Glutamatergic neuron (in vitro differentiated cells): ENCODE measurements around the gene TH. TPM values are rescaled to one million over a fixed set of nuclear protein-coding genes. Genes with fewer than 3 reads are reported as not detected.
A peak's percentile ranks its signal among the peaks of the same experiment; 100 is the strongest.

ENCODE experiments used
- DNase-seq: peaks from one replicate; pipeline ENCODE4 v3.0.0; 2022
- H3K27ac Mint-ChIP-seq: one replicate; pipeline ENCODE4 v1.8.0; 2020; ENCODE audit warnings: mild to moderate bottlenecking, mixed read lengths, inconsistent platforms; ENCODE audit not compliant: unreplicated experiment
- H3K27me3 Mint-ChIP-seq: one replicate; pipeline ENCODE4 v1.8.0; 2020; ENCODE audit warnings: mild to moderate bottlenecking, moderate library complexity, mixed read lengths, inconsistent platforms; ENCODE audit not compliant: unreplicated experiment
- H3K36me3 Mint-ChIP-seq: one replicate; pipeline ENCODE4 v1.8.0; 2020; ENCODE audit warnings: mild to moderate bottlenecking, mixed read lengths, inconsistent platforms; ENCODE audit not compliant: unreplicated experiment
- H3K4me1 Mint-ChIP-seq: one replicate; pipeline ENCODE4 v1.8.0; 2020; ENCODE audit warnings: mild to moderate bottlenecking, low read depth, mixed read lengths, inconsistent platforms; ENCODE audit not compliant: unreplicated experiment
- H3K4me3 Mint-ChIP-seq: one replicate; pipeline ENCODE4 v1.8.0; 2020; ENCODE audit warnings: mild to moderate bottlenecking, mixed read lengths, inconsistent platforms; ENCODE audit not compliant: unreplicated experiment
- H3K9me3 Mint-ChIP-seq: one replicate; pipeline ENCODE4 v1.8.0; 2020; ENCODE audit warnings: mild to moderate bottlenecking, moderate library complexity, mixed read lengths, inconsistent platforms; ENCODE audit not compliant: unreplicated experiment
- total RNA-seq: library from RNA; stranded (reverse); fragmentation: NEBNext Ultra II Directional; extraction: Animal tissue kit (Norgen Biotek cat#: 25700); gene quantifications from one replicate; pipeline ENCODE4 v1.2.1, GENCODE V29; 2021; ENCODE audit not compliant: unreplicated experiment
- TF ChIP-seq, protein P1 (sequence below): fragments of 200-600 bp; sonication (generic); IDR thresholded peaks from one replicate; pipeline ENCODE4 v1.5.0; 2021; ENCODE audit not compliant: partially characterized antibody, unreplicated experiment

TH gene
- total RNA-seq, 1 donor from 2014 or later, result not detected

DNA sequence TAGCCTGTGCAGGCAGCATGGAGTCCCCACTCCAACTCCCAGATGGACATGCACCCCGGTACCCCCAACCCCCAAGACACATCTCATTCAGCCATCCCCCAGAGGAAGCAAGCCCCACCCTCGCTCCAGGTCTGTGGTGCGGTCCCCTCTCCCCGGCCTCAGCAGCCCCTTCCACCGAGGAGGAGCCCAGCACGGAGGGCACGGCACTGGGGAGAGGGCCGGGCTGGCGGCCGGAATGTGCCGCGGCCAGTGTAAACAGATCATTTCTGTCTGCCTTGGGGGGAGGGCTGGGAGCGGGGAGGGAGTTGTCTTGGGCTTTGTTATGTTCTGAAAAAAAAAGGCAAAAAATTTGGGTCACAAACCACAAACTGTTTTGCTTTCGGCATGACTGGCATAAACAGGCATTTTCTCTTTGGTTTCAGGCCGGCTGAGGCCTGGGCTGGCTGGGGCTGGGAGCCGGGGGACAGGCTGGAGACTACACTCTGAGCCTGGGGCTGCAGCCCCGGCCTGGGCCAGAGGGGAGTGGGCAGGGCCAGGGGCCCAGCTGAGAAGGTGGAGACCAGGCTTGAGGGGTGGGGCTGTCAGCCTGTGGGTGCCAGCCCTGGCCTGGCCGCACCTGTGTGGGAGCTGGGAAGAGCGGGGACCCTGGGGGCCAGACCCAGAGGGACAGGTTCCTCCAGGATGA is 49.3 kb downstream of the TH start:
- Mint-ChIP-seq H3K4me1 (no peaks in the 10 kb centered on the region), H3K36me3 (peaks cover 4% of the 10 kb centered on the region), H3K4me3 (no peak overlapping the region), H3K9me3 (peaks cover 6% of the 10 kb centered on the region), H3K27ac (no peak overlapping the region), H3K27me3 (peaks cover 7% of the 10 kb centered on the region)
- TF ChIP-seq, protein P1, sequence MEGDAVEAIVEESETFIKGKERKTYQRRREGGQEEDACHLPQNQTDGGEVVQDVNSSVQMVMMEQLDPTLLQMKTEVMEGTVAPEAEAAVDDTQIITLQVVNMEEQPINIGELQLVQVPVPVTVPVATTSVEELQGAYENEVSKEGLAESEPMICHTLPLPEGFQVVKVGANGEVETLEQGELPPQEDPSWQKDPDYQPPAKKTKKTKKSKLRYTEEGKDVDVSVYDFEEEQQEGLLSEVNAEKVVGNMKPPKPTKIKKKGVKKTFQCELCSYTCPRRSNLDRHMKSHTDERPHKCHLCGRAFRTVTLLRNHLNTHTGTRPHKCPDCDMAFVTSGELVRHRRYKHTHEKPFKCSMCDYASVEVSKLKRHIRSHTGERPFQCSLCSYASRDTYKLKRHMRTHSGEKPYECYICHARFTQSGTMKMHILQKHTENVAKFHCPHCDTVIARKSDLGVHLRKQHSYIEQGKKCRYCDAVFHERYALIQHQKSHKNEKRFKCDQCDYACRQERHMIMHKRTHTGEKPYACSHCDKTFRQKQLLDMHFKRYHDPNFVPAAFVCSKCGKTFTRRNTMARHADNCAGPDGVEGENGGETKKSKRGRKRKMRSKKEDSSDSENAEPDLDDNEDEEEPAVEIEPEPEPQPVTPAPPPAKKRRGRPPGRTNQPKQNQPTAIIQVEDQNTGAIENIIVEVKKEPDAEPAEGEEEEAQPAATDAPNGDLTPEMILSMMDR, result no peak
- DNase-seq, result no peak

DNA sequence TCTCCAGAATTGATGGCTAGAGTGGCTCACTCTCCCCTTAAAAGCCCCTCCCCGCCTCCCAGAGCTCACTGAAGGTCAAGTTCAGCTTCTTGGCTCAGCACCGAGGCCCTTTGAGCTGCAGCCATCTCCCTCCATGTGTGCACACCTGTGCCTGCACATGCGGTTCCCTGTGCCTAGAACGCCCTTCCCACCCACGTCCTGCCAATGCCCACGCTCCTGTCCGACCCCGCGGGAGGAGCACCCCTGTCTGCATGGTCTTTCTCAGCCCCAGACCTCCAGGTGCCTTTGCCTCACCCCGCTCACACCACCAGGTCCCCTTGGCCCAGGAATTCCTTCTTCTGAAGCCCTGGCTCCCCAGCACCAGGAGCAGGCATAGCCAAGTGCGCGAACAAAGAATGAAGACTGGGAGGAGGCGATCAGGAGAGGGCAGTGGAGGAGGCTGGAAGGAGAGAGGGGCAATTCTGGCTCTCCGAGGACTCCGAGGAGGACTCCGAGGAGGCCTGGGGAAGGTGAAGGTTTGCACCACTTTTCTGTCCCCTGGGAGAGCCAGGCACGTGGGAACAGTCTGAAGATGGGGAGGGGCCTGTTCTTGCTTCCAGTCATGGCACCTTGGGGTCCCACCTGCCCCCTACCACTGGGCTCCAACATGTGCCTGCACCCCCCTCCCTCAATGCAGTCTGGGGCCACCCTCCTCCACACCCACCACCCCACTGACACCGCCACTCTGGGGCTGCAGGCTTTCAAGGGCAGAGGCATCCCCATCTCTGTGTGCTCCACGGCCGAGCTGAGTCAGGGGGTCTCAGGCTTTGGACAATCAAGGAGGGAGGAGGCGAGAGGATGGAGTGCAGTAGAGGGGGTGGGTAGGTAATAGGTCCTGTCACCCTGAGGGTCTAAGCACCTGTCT is 50.1 kb downstream of the TH start:
- DNase-seq, result peak; percentile 15
- no peaks in the 10 kb centered on the region for H3K4me1 Mint-ChIP-seq
- peaks cover 7% of the 10 kb centered on the region for H3K27me3 Mint-ChIP-seq
- no peak overlapping the region for H3K4me3 Mint-ChIP-seq
- no peak overlapping the region for H3K27ac Mint-ChIP-seq
- H3K36me3 Mint-ChIP-seq, result peaks cover 9% of the 10 kb centered on the region
- peaks cover 10% of the 10 kb centered on the region for H3K9me3 Mint-ChIP-seq
- TF ChIP-seq, protein P1, result no peak

DNA sequence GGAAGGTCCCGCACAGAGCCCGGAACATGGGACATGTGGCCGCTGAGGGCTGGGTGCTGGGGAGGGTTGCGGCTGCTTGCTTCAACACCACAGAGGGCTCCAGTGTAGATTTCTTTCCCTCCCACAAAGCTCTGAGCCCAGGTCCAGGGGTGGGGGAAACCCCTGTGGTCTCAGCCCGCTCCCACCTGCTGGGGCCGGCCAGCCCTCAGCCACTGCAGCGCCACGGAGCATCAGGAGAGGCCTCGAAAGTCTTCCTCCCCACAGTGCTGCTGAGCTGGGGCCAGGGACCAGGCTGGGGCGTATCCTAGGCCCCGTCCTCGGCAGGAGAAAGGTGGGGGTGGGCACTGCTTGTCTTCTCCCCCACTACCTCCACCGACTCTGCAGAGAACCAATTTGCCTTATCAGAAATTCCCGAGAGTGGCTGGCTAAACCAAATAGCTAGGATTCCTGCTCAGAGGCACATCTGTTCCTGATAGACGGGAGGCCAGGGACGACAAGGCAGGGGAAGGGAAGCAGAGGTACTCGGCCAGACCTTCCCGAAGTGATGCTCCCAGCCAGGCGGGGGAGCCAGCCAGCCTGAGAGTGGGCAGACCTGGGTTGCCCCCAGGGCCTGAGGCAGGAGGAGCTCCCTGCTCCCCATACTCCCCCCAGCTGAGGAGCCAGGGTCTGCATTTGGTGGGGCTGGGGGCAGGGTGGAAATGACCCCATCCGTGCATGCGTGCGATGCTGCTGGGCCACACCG is 51.1 kb downstream of the TH start:
- no peak overlapping the region for H3K27ac Mint-ChIP-seq
- no peak overlapping the region for H3K4me3 Mint-ChIP-seq
- H3K9me3 Mint-ChIP-seq, result peaks cover 14% of the 10 kb centered on the region
- no peaks in the 10 kb centered on the region for H3K4me1 Mint-ChIP-seq
- TF ChIP-seq, protein P1, result no peak
- H3K27me3 Mint-ChIP-seq, result peaks cover 7% of the 10 kb centered on the region
- peak; percentile 32 for DNase-seq
- H3K36me3 Mint-ChIP-seq, result peaks cover 12% of the 10 kb centered on the region

DNA sequence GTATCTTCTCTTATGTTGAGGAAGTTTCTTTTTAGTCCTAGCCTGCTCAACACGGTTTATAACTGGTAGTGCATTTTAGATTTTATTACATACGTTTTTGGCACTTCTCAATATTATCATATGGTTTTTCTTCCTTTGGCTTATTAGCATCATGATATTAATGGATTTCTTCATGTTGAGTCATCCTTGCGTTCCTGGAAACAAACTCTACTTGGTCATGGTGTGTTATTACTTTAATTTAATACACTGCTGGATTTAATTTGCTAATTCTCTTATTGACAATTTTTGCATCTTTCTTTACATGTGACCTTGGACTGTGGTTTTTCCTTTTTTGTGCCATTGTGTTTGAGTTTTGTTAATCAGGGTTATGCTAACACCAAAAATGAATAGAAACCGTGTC is 52.9 kb downstream of the TH start:
- Mint-ChIP-seq H3K4me3 (no peak overlapping the region), H3K27me3 (peaks cover 4% of the 10 kb centered on the region), H3K9me3 (peaks cover 13% of the 10 kb centered on the region), H3K36me3 (peaks cover 12% of the 10 kb centered on the region), H3K4me1 (no peaks in the 10 kb centered on the region), H3K27ac (no peak overlapping the region)
- no peak for DNase-seq
- TF ChIP-seq, protein P1, result no peak
